ENCODE results near the gene ZNF687. TPM values are rescaled to one million over a fixed set of nuclear protein-coding genes. Genes with fewer than 3 reads are reported as not detected.
A peak's percentile ranks its signal among the peaks of the same experiment; 100 is the strongest.

ZNF687 gene
- total RNA-seq, 1 donor = 15.9 TPM

- Histone ChIP-seq H3K36me3 (ENCODE audit: insufficient read depth, low read length) (peaks cover 80% of the 10 kb centered on the region), H3K79me2 (ENCODE audit: insufficient read depth, low read length) (no peaks in the 10 kb centered on the region), H3K27me3 (ENCODE audit: insufficient read depth, low read length) (no peaks in the 10 kb centered on the region), H3K9me3 (ENCODE audit: low read depth, low read length) (no peaks in the 10 kb centered on the region), H3K4me1 (ENCODE audit: insufficient read depth, low read length) (no peaks in the 10 kb centered on the region), H2AFZ (ENCODE audit: low read length) (no peak overlapping the region), H3K27ac (ENCODE audit: low read depth, low read length) (no peak overlapping the region), H3K4me3 (ENCODE audit: insufficient read depth, low read length) (no peak overlapping the region), H4K20me1 (ENCODE audit: insufficient read depth, low read length) (no peaks in the 10 kb centered on the region), H3K4me2 (ENCODE audit: insufficient read depth, low read length) (no peak overlapping the region)
- TF ChIP-seq CTCF (IDR thresholded peaks at IDR 0.05; ENCODE audit: extremely low read depth, low read depth, low read length) = no peak
- DNase-seq (ENCODE audit: insufficient read length, low spot score, missing footprints) = peak; percentile 39
Observed at GRCh38 chr1:151294742-151295462, 12.8 kb downstream of the ZNF687 start.

GRCh38 chr1:151309811-151310323 lies 27.8 kb downstream of the ZNF687 start:
- Histone ChIP-seq H3K4me1 (ENCODE audit: insufficient read depth, low read length) (peaks cover 49% of the 10 kb centered on the region), H3K4me2 (ENCODE audit: insufficient read depth, low read length) (no peak overlapping the region), H3K79me2 (ENCODE audit: insufficient read depth, low read length) (peaks cover 40% of the 10 kb centered on the region), H3K27ac (ENCODE audit: low read depth, low read length) (peak overlapping the region; percentile 29), H4K20me1 (ENCODE audit: insufficient read depth, low read length) (peaks cover 57% of the 10 kb centered on the region), H3K4me3 (ENCODE audit: insufficient read depth, low read length) (no peak overlapping the region), H3K9me3 (ENCODE audit: low read depth, low read length) (no peaks in the 10 kb centered on the region), H3K36me3 (ENCODE audit: insufficient read depth, low read length) (peaks cover 60% of the 10 kb centered on the region), H2AFZ (ENCODE audit: low read length) (no peak overlapping the region), H3K27me3 (ENCODE audit: insufficient read depth, low read length) (no peaks in the 10 kb centered on the region)
- DNase-seq (ENCODE audit: insufficient read length, low spot score, missing footprints) = peak; percentile 41
- no peak for TF ChIP-seq CTCF (IDR thresholded peaks at IDR 0.05; ENCODE audit: extremely low read depth, low read depth, low read length)

GRCh38 chr1:151311011-151311410 lies 28.9 kb downstream of the ZNF687 start:
- Histone ChIP-seq H3K36me3 (ENCODE audit: insufficient read depth, low read length) (peaks cover 58% of the 10 kb centered on the region), H3K27ac (ENCODE audit: low read depth, low read length) (peak overlapping the region; percentile 83), H3K4me3 (ENCODE audit: insufficient read depth, low read length) (peak overlapping the region; percentile 6), H3K4me2 (ENCODE audit: insufficient read depth, low read length) (peak overlapping the region; percentile 47), H3K4me1 (ENCODE audit: insufficient read depth, low read length) (peaks cover 49% of the 10 kb centered on the region), H2AFZ (ENCODE audit: low read length) (no peak overlapping the region), H3K27me3 (ENCODE audit: insufficient read depth, low read length) (no peaks in the 10 kb centered on the region), H4K20me1 (ENCODE audit: insufficient read depth, low read length) (peaks cover 66% of the 10 kb centered on the region), H3K79me2 (ENCODE audit: insufficient read depth, low read length) (peaks cover 46% of the 10 kb centered on the region), H3K9me3 (ENCODE audit: low read depth, low read length) (no peaks in the 10 kb centered on the region)
- TF ChIP-seq CTCF (IDR thresholded peaks at IDR 0.05; ENCODE audit: extremely low read depth, low read depth, low read length) = no peak
- no peak for DNase-seq (ENCODE audit: insufficient read length, low spot score, missing footprints)

- H3K36me3 ChIP-seq (ENCODE audit: insufficient read depth, low read length) = peaks cover 57% of the 10 kb centered on the region
- peak overlapping the region; percentile 83 for H3K27ac ChIP-seq (ENCODE audit: low read depth, low read length)
- H2AFZ ChIP-seq (ENCODE audit: low read length) = no peak overlapping the region
- H3K79me2 ChIP-seq (ENCODE audit: insufficient read depth, low read length) = peaks cover 50% of the 10 kb centered on the region
- peaks cover 49% of the 10 kb centered on the region for H3K4me1 ChIP-seq (ENCODE audit: insufficient read depth, low read length)
- peak; percentile 95 for DNase-seq (ENCODE audit: insufficient read length, low spot score, missing footprints)
- H3K4me3 ChIP-seq (ENCODE audit: insufficient read depth, low read length) = peak overlapping the region; percentile 4
- peaks cover 70% of the 10 kb centered on the region for H4K20me1 ChIP-seq (ENCODE audit: insufficient read depth, low read length)
- no peaks in the 10 kb centered on the region for H3K27me3 ChIP-seq (ENCODE audit: insufficient read depth, low read length)
- peak overlapping the region; percentile 63 for H3K4me2 ChIP-seq (ENCODE audit: insufficient read depth, low read length)
- TF ChIP-seq CTCF (IDR thresholded peaks at IDR 0.05; ENCODE audit: extremely low read depth, low read depth, low read length) = no peak
- H3K9me3 ChIP-seq (ENCODE audit: low read depth, low read length) = no peaks in the 10 kb centered on the region
Observed at GRCh38 chr1:151311589-151312331, 29.7 kb downstream of the ZNF687 start.

All from osteoblast (primary cell).